ENCODE results near the gene ZNF552. TPM values are rescaled to one million over a fixed set of nuclear protein-coding genes. Genes with fewer than 3 reads are reported as not detected.

ZNF552 gene
- total and polyA plus RNA-seq, 7 donors, result 2.4 to 15.0 (median 7.1) TPM

DNA sequence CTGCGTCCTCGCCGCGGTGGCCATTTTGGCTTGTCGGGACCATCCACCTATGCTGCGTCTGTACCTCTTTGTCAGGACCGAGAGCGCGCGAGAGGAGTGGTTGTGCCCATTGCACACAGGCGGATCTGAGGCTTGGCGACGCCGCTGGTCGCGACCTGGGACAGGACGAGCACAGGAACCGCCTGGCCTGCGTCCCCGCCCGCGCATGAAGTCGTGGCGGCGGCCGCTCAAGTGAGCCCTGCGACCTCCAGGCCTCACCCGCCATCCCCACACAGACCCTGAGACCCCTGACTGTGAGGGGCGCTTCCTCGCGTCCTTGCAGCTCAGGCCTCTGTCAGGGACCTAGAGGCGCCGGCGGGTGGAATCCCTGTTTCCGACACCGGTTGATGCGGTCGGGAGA lies 28.4 kb downstream of the ZNF552 start:
- no peak for TF ChIP-seq POLR2A (IDR thresholded peaks at IDR 0.05)
- Histone ChIP-seq H3K36me3 (peaks cover 0 to 31% (median 6%) of the 10 kb centered on the region in 4 donors), H3K27me3 (no peaks in the 10 kb centered on the region), H3K4me3 (no peak overlapping the region), H3K9me3 (peaks cover 6 to 21% (median 10%) of the 10 kb centered on the region in 4 donors), H3K27ac (no peak overlapping the region), H3K4me1 (no peaks in the 10 kb centered on the region)
- no peak for DNase-seq
- intact Hi-C loops (cut with DNase I), result no loop called here
- 96 to 99% methylated on average over 38 of the region's 38 CpGs for WGBS, 2 donors

DNA sequence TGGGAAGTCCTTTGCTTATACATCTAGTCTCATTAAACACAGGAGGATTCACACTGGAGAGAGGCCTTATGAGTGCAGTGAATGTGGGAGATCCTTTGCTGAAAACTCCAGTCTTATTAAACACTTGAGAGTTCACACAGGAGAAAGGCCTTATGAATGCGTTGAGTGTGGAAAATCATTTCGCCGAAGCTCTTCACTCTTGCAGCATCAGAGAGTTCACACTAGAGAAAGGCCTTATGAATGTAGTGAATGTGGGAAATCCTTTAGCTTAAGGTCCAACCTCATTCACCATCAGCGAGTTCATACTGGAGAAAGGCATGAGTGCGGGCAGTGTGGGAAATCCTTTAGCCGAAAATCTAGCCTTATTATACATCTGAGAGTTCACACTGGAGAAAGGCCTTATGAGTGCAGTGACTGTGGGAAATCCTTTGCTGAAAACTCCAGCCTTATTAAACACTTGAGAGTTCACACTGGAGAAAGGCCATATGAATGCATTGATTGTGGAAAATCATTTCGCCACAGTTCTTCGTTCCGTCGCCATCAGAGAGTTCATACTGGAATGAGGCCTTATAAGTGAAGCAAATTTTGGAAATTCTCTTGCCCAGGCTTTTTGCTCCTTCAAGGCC lies 35.4 kb downstream of the ZNF552 start:
- Histone ChIP-seq H3K27me3 (no peaks in the 10 kb centered on the region), H3K27ac (no peak overlapping the region), H3K4me1 (no peaks in the 10 kb centered on the region), H3K9me3 (peaks cover 17 to 49% (median 28%) of the 10 kb centered on the region in 4 donors), H3K36me3 (peaks cover 11 to 73% (median 42%) of the 10 kb centered on the region in 4 donors), H3K4me3 (no peak overlapping the region)
- WGBS, 2 donors, result 98% methylated on average over 10 of the region's 10 CpGs
- TF ChIP-seq POLR2AphosphoS5 (IDR thresholded peaks at IDR 0.05), result no peak
- no peak for TF ChIP-seq EP300 (IDR thresholded peaks at IDR 0.05)
- TF ChIP-seq, protein P1, sequence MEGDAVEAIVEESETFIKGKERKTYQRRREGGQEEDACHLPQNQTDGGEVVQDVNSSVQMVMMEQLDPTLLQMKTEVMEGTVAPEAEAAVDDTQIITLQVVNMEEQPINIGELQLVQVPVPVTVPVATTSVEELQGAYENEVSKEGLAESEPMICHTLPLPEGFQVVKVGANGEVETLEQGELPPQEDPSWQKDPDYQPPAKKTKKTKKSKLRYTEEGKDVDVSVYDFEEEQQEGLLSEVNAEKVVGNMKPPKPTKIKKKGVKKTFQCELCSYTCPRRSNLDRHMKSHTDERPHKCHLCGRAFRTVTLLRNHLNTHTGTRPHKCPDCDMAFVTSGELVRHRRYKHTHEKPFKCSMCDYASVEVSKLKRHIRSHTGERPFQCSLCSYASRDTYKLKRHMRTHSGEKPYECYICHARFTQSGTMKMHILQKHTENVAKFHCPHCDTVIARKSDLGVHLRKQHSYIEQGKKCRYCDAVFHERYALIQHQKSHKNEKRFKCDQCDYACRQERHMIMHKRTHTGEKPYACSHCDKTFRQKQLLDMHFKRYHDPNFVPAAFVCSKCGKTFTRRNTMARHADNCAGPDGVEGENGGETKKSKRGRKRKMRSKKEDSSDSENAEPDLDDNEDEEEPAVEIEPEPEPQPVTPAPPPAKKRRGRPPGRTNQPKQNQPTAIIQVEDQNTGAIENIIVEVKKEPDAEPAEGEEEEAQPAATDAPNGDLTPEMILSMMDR (IDR thresholded peaks at IDR 0.05), result no peak
- TF ChIP-seq POLR2A (IDR thresholded peaks at IDR 0.05), result no peak
- intact Hi-C loops (cut with DNase I), result no loop called here
- no peak for DNase-seq

DNA sequence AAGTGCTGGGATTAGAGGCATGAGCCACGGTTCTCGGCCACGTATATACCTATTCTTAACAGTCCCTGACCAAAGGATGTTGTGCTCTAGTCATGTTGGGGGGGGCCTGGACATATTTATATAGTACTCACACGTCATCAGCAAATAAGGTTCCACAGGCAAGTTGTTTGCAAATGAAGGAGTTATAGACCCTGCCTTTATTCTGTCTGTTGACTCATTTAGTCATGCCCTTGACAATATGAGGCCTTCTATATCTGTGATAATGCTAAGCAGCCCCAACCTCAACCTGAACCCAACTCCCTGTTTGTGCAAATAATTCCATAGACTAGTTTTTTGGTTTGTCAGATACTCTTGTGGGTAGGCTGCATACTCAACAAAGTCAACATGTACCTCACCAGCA lies 36.4 kb downstream of the ZNF552 start:
- TF ChIP-seq, protein P1 (IDR thresholded peaks at IDR 0.05), result no peak
- TF ChIP-seq POLR2A (IDR thresholded peaks at IDR 0.05), result no peak
- no peak for TF ChIP-seq POLR2AphosphoS5 (IDR thresholded peaks at IDR 0.05)
- no peak for TF ChIP-seq EP300 (IDR thresholded peaks at IDR 0.05)
- intact Hi-C loops (cut with DNase I), result no loop called here
- H3K4me1 ChIP-seq, result no peaks in the 10 kb centered on the region
- H3K4me3 ChIP-seq, result no peak overlapping the region
- WGBS, 2 donors, result 97 to 98% methylated on average over 4 of the region's 4 CpGs
- no peak overlapping the region for H3K27ac ChIP-seq
- H3K27me3 ChIP-seq, result no peaks in the 10 kb centered on the region
- peaks cover 11 to 73% (median 42%) of the 10 kb centered on the region in 4 donors for H3K36me3 ChIP-seq
- DNase-seq, result no peak
- H3K9me3 ChIP-seq, result peaks cover 17 to 49% (median 28%) of the 10 kb centered on the region in 4 donors

DNA sequence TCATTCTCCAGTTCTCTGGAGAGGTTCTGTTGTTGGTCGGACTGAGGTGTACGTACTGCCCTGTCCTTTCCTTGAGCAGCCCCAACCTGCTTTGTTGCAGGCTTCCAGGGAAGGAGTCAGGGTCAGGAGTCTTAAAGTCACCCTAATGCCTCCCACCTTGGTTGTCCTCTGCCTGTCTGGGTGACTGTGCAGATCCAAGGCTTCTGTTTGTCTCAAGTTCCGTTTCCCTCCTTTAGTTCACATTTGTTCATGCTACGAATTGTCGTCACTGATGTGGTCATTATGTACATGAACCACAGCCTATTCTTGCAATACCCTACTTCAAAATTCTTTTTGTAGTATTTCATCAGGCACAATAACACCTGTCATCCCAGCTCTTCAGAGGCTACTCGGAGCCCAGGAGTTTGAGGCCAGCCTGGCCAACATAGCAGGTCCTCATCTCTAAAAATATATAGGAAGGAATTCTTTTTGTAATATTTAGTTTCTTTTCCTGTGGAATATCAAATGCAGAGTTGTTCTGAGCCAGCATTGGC lies 37.9 kb downstream of the ZNF552 start:
- no peak for TF ChIP-seq POLR2AphosphoS5 (IDR thresholded peaks at IDR 0.05)
- no peak for TF ChIP-seq POLR2A (IDR thresholded peaks at IDR 0.05)
- TF ChIP-seq, protein P1 (IDR thresholded peaks at IDR 0.05), result no peak
- TF ChIP-seq EP300 (IDR thresholded peaks at IDR 0.05), result no peak
- peaks cover 19 to 44% (median 28%) of the 10 kb centered on the region in 4 donors for H3K9me3 ChIP-seq
- no peaks in the 10 kb centered on the region for H3K27me3 ChIP-seq
- H3K27ac ChIP-seq, result no peak overlapping the region
- intact Hi-C loops (cut with DNase I), result no loop called here
- H3K36me3 ChIP-seq, result peaks cover 11 to 78% (median 43%) of the 10 kb centered on the region in 4 donors
- WGBS, 2 donors, result 88 to 97% methylated on average over 6 of the region's 6 CpGs
- H3K4me1 ChIP-seq, result peaks cover 0 to 4% (median 0%) of the 10 kb centered on the region in 4 donors
- no peak for DNase-seq
- no peak overlapping the region for H3K4me3 ChIP-seq

DNA sequence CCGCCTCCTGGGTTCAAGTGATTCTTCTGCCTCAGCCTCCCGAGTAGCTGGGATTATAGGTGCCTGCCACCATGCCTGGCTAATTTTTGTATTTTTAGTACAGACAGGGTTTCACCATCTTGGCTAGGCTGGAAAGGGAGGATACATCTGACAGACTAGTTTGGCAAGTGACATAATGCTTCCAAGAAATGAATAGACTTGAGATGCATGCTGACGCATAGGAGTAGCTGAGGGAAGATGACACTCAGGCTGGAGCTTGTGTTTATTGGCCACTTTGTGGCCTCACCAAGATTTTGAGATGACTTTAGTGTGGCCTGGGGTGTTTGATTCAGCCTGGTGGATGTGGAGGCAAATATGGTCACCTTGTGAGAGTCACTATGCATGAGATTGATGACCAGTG lies 41.2 kb downstream of the ZNF552 start:
- TF ChIP-seq POLR2AphosphoS5 (IDR thresholded peaks at IDR 0.05), result no peak
- Histone ChIP-seq H3K4me3 (no peak overlapping the region), H3K27ac (no peak overlapping the region), H3K36me3 (peaks cover 4 to 52% (median 22%) of the 10 kb centered on the region in 4 donors), H3K27me3 (no peaks in the 10 kb centered on the region), H3K4me1 (peaks cover 0 to 22% (median 16%) of the 10 kb centered on the region in 4 donors), H3K9me3 (peaks cover 4 to 20% (median 10%) of the 10 kb centered on the region in 4 donors)
- 96 to 97% methylated on average over 3 of the region's 3 CpGs for WGBS, 2 donors
- intact Hi-C loops (cut with DNase I), result loop anchor here (5.0 kb wide), 1 partner anchor 39 kb away; the partner anchor contains the start of gene ZNF552
- no peak for DNase-seq
